Kidney (tissue), 14 donors: Measurements from ENCODE around the gene DTWD2. TPM values are rescaled to one million over a fixed set of nuclear protein-coding genes. Genes with fewer than 3 reads are reported as not detected.

Source experiments
- DNase-seq, 5 donors: peaks; one replicate each; pipeline ENCODE4 v3.0.0-alpha.2; 2013 to 2020
- FAIRE-seq: peaks from 2 replicates; lab custom pipeline; 2012; peaks lifted over from hg19 to GRCh38; lab: Jason Lieb, UNC
- H3K27ac ChIP-seq, 2 donors: one replicate each; pipeline ENCODE4 v1.7.0; 2013; ENCODE audit warnings: low read depth in 2 of 2, low read length in 2 of 2, inconsistent platforms in 1 of 2
- H3K27me3 ChIP-seq: one replicate; pipeline ENCODE4 v1.7.1; 2013; ENCODE audit warnings: low read length, inconsistent platforms; ENCODE audit not compliant: control insufficient read depth, insufficient read depth
- H3K36me3 ChIP-seq, 3 donors: one replicate each; pipeline versions ENCODE4 v1.7.0 to v1.7.1; 2013; ENCODE audit warnings: low read length in 3 of 3, control low read depth in 1 of 3, inconsistent platforms in 1 of 3; ENCODE audit not compliant: insufficient read depth in 3 of 3, control insufficient read depth in 2 of 3
- H3K4me1 ChIP-seq, 3 donors: one replicate each; pipeline versions ENCODE4 v1.7.0 to v1.7.1; 2013; ENCODE audit warnings: low read length in 3 of 3, inconsistent platforms in 1 of 3, low read depth in 1 of 3; ENCODE audit not compliant: control insufficient read depth in 2 of 3, insufficient read depth in 2 of 3
- H3K4me3 ChIP-seq, 3 donors: one replicate each; pipeline versions ENCODE4 v1.7.0 to v1.8.1; 2013; ENCODE audit warnings: low read length in 3 of 3, control low read depth in 1 of 3, inconsistent platforms in 1 of 3
- H3K9ac ChIP-seq, 3 donors: one replicate each; pipeline versions ENCODE4 v1.7.0 to v1.7.1; 2013; ENCODE audit warnings: low read length in 3 of 3, control low read depth in 1 of 3, inconsistent platforms in 1 of 3
- H3K9me3 ChIP-seq, 3 donors: one replicate each; pipeline versions ENCODE4 v1.7.0 to v1.7.1; 2013; ENCODE audit warnings: low read length in 3 of 3, control low read depth in 1 of 3, inconsistent platforms in 1 of 3; ENCODE audit not compliant: control insufficient read depth in 2 of 3, insufficient read depth in 1 of 3
- CTCF ChIP-seq: IDR thresholded peaks from 3 replicates; pipeline ENCODE4 v1.5.1; 2012; ENCODE audit warnings: mild to moderate bottlenecking, moderate library complexity, borderline replicate concordance; ENCODE audit not compliant: insufficient read depth; ENCODE audit errors: extremely low read depth
- intact Hi-C: fragments of 100-400 bp; cut with DNase I; formaldehyde crosslinking; loops from one replicate; pipeline ENCODE4 v1.11.1; 2022
- polyA plus RNA-seq: library from polyadenylated mRNA; stranded (reverse); fragments of 350-450 nt; fragmentation: Illumina TruSeq; extraction: RNeasy Lipid Tissue Mini Kit (QIAGEN cat#74804); gene quantifications from one replicate; pipeline ENCODE4 v1.2.3, GENCODE V29; 2014; ENCODE audit warnings: low read depth, low replicate concordance; ENCODE audit not compliant: insufficient read depth
- total RNA-seq: library from RNA; stranded (reverse); fragmentation: NEBNext Ultra II Directional; extraction: Animal tissue kit (Norgen Biotek cat#: 25700); gene quantifications from one replicate; pipeline ENCODE4 v1.2.1, GENCODE V29; 2021
- donor health status: control.
- donor health status: control.
- donor health status: control.
- donor health status: control.
- donor health status: control.
- donor health status: DM: yes; HTN: yes; CAD: no.
- donor health status: Normal renal cell carcinoma (clear cell type).

The DTWD2 gene
- total and polyA plus RNA-seq, 2 donors from 2014 or later: 3.7 to 12.4 TPM

GRCh38 chr5:118873417-118873816 lies 114.9 kb downstream of the DTWD2 start:
- Histone ChIP-seq H3K27ac (no peak overlapping the region), H3K36me3 (no peaks in the 10 kb centered on the region), H3K4me1 (no peaks in the 10 kb centered on the region), H3K9ac (no peak overlapping the region), H3K4me3 (no peak overlapping the region), H3K9me3 (peaks cover 0 to 5% (median 5%) of the 10 kb centered on the region in 3 donors), H3K27me3 (no peaks in the 10 kb centered on the region)
- intact Hi-C loops: no loop called here
- no peak for DNase-seq
- TF ChIP-seq CTCF: no peak
- no peak for FAIRE-seq

- no peak overlapping the region for H3K27ac ChIP-seq
- no peaks in the 10 kb centered on the region for H3K4me1 ChIP-seq
- no peak for TF ChIP-seq CTCF
- intact Hi-C loops: no loop called here
- FAIRE-seq (no peak), DNase-seq (no peak)
- H3K36me3 ChIP-seq: no peaks in the 10 kb centered on the region
- no peaks in the 10 kb centered on the region for H3K9me3 ChIP-seq
- H3K27me3 ChIP-seq: no peaks in the 10 kb centered on the region
- no peak overlapping the region for H3K4me3 ChIP-seq
- H3K9ac ChIP-seq: no peak overlapping the region
These were observed 125.0 kb downstream of the DTWD2 start for GRCh38 chr5:118863345-118863744.

- no peaks in the 10 kb centered on the region for H3K27me3 ChIP-seq
- no peaks in the 10 kb centered on the region for H3K36me3 ChIP-seq
- H3K9me3 ChIP-seq: no peaks in the 10 kb centered on the region
- DNase-seq: no peak
- no peak overlapping the region for H3K27ac ChIP-seq
- H3K4me3 ChIP-seq: no peak overlapping the region
- no peaks in the 10 kb centered on the region for H3K4me1 ChIP-seq
- intact Hi-C loops: no loop called here
- TF ChIP-seq CTCF: no peak
- no peak for FAIRE-seq
- H3K9ac ChIP-seq: no peak overlapping the region
These were observed 125.8 kb downstream of the DTWD2 start for GRCh38 chr5:118862596-118862995.

GRCh38 chr5:118857700-118858099 lies 130.6 kb downstream of the DTWD2 start:
- Histone ChIP-seq H3K4me1 (no peaks in the 10 kb centered on the region), H3K9me3 (no peaks in the 10 kb centered on the region), H3K36me3 (no peaks in the 10 kb centered on the region), H3K9ac (no peak overlapping the region), H3K27me3 (no peaks in the 10 kb centered on the region), H3K4me3 (no peak overlapping the region), H3K27ac (no peak overlapping the region)
- no peak for DNase-seq
- TF ChIP-seq CTCF: no peak
- intact Hi-C loops: no loop called here
- no peak for FAIRE-seq
